Left hindlimb (tissue), 1 donor: ENCODE results near the gene ST6GALNAC3.

ENCODE experiments used
- DNase-seq: peaks from one replicate; pipeline ENCODE4 v3.0.0-alpha.2; 2018

The ST6GALNAC3 gene

GRCh38 chr1:76146184-76146583 is 71.6 kb downstream of the ST6GALNAC3 start:
- no peak for DNase-seq

- no peak for DNase-seq
Observed at GRCh38 chr1:76147917-76148316, 73.4 kb downstream of the ST6GALNAC3 start.

- DNase-seq = no peak
Observed at GRCh38 chr1:76148460-76148859, 73.9 kb downstream of the ST6GALNAC3 start.

GRCh38 chr1:76153841-76154205 is 79.3 kb downstream of the ST6GALNAC3 start:
- no peak for DNase-seq

- peak; percentile 80 for DNase-seq
Observed at GRCh38 chr1:76154206-76154956, 79.8 kb downstream of the ST6GALNAC3 start.

- DNase-seq = no peak
Observed at GRCh38 chr1:76156987-76157386, 82.4 kb downstream of the ST6GALNAC3 start.

- no peak for DNase-seq
Observed at GRCh38 chr1:76158126-76158525, 83.6 kb downstream of the ST6GALNAC3 start.

GRCh38 chr1:76160225-76160624 is 85.7 kb downstream of the ST6GALNAC3 start:
- DNase-seq = no peak

- DNase-seq = no peak
Observed at GRCh38 chr1:76161451-76161850, 86.9 kb downstream of the ST6GALNAC3 start.

- DNase-seq = no peak
Observed at GRCh38 chr1:76162254-76162653, 87.7 kb downstream of the ST6GALNAC3 start.

- no peak for DNase-seq
Observed at GRCh38 chr1:76164165-76164564, 89.6 kb downstream of the ST6GALNAC3 start.

- DNase-seq = no peak
Observed at GRCh38 chr1:76170084-76170483, 95.5 kb downstream of the ST6GALNAC3 start.

GRCh38 chr1:76170513-76170912 is 96.0 kb downstream of the ST6GALNAC3 start:
- no peak for DNase-seq

GRCh38 chr1:76176000-76176399 is 101.5 kb downstream of the ST6GALNAC3 start:
- DNase-seq = no peak

- DNase-seq = no peak
Observed at GRCh38 chr1:76177615-76178014, 103.1 kb downstream of the ST6GALNAC3 start.

- DNase-seq = no peak
Observed at GRCh38 chr1:76179219-76179698, 104.7 kb downstream of the ST6GALNAC3 start.

- DNase-seq = no peak
Observed at GRCh38 chr1:76185207-76185606, 110.7 kb downstream of the ST6GALNAC3 start.

- DNase-seq = no peak
Observed at GRCh38 chr1:76186554-76187170, 112.1 kb downstream of the ST6GALNAC3 start.

GRCh38 chr1:76187436-76187835 is 112.9 kb downstream of the ST6GALNAC3 start:
- DNase-seq = no peak

- no peak for DNase-seq
Observed at GRCh38 chr1:76189310-76189709, 114.8 kb downstream of the ST6GALNAC3 start.

- DNase-seq = no peak
Observed at GRCh38 chr1:76190749-76191424, 116.3 kb downstream of the ST6GALNAC3 start.

GRCh38 chr1:76191561-76191960 is 117.0 kb downstream of the ST6GALNAC3 start:
- no peak for DNase-seq

GRCh38 chr1:76198452-76198851 is 123.9 kb downstream of the ST6GALNAC3 start:
- no peak for DNase-seq

GRCh38 chr1:76202670-76203069 is 128.1 kb downstream of the ST6GALNAC3 start:
- no peak for DNase-seq
